ENCODE data around the gene DLGAP1.
A peak's percentile ranks its signal among the peaks of the same experiment; 100 is the strongest.
"Not testable (repeated sequence)": the region's sequence is repeated elsewhere in the genome, so short reads cannot be mapped to it uniquely, and the experiment has no call there.

DLGAP1 gene

GRCh38 chr18:3625742-3626091 lies 829.4 kb downstream of the DLGAP1 start:
- no peak for DNase-seq (ENCODE audit: low read depth in 2 of 2)

- DNase-seq (ENCODE audit: low read depth in 2 of 2): peak; percentile 49 to 57
Observed at GRCh38 chr18:3624935-3625741, 830.0 kb downstream of the DLGAP1 start.

GRCh38 chr18:3624546-3624934 lies 830.6 kb downstream of the DLGAP1 start:
- DNase-seq (ENCODE audit: low read depth in 2 of 2): no peak

GRCh38 chr18:3623769-3624545 lies 831.1 kb downstream of the DLGAP1 start:
- no peak for DNase-seq (ENCODE audit: low read depth in 2 of 2)

GRCh38 chr18:3620146-3621119 lies 834.7 kb downstream of the DLGAP1 start:
- DNase-seq (ENCODE audit: low read depth in 2 of 2): no peak

GRCh38 chr18:3619746-3620145 lies 835.4 kb downstream of the DLGAP1 start:
- no peak for DNase-seq (ENCODE audit: low read depth in 2 of 2)

- DNase-seq (ENCODE audit: low read depth in 2 of 2): no peak
Observed at GRCh38 chr18:3619222-3619621, 835.9 kb downstream of the DLGAP1 start.

GRCh38 chr18:3616744-3617143 lies 838.4 kb downstream of the DLGAP1 start:
- DNase-seq (ENCODE audit: low read depth in 2 of 2): no peak

GRCh38 chr18:3616142-3616541 lies 839.0 kb downstream of the DLGAP1 start:
- no peak for DNase-seq (ENCODE audit: low read depth in 2 of 2)

- no peak for DNase-seq (ENCODE audit: low read depth in 2 of 2)
Observed at GRCh38 chr18:3615374-3615985, 839.6 kb downstream of the DLGAP1 start.

- no peak for DNase-seq (ENCODE audit: low read depth in 2 of 2)
Observed at GRCh38 chr18:3612315-3612714, 842.8 kb downstream of the DLGAP1 start.

GRCh38 chr18:3611313-3612090 lies 843.6 kb downstream of the DLGAP1 start:
- DNase-seq (ENCODE audit: low read depth in 2 of 2): no peak

- no peak for DNase-seq (ENCODE audit: low read depth in 2 of 2)
Observed at GRCh38 chr18:3610813-3611212, 844.3 kb downstream of the DLGAP1 start.

- no peak for DNase-seq (ENCODE audit: low read depth in 2 of 2)
Observed at GRCh38 chr18:3610188-3610708, 844.9 kb downstream of the DLGAP1 start.

GRCh38 chr18:3608488-3608887 lies 846.6 kb downstream of the DLGAP1 start:
- no peak for DNase-seq (ENCODE audit: low read depth in 2 of 2)

- not testable (repeated sequence) for DNase-seq (ENCODE audit: low read depth in 2 of 2)
Observed at GRCh38 chr18:3608099-3608453, 847.0 kb downstream of the DLGAP1 start.

GRCh38 chr18:3607309-3608098 lies 847.6 kb downstream of the DLGAP1 start:
- no peak for DNase-seq (ENCODE audit: low read depth in 2 of 2)

- not testable (repeated sequence) for DNase-seq (ENCODE audit: low read depth in 2 of 2)
Observed at GRCh38 chr18:3606863-3607262, 848.2 kb downstream of the DLGAP1 start.

GRCh38 chr18:3605954-3606443 lies 849.1 kb downstream of the DLGAP1 start:
- DNase-seq (ENCODE audit: low read depth in 2 of 2): no peak

All from stimulated activated CD4-positive, alpha-beta T cell treated with anti-CD3 and anti-CD28 coated beads, Interleukin-12 subunit alpha, Interleukin-12 subunit beta, amount 100 ng/mL, for 24 hours (primary cell).